Sigmoid colon (tissue), 4 donors: Measurements from ENCODE around the gene DSCAM.

ENCODE experiments used
- EP300 ChIP-seq, 4 donors: sonication (generic); formaldehyde crosslinking; IDR thresholded peaks; one replicate each; pipeline ENCODE4 v1.6.1; 2017; ENCODE audit warnings: antibody characterized with exemption in 4 of 4
- POLR2A ChIP-seq, 2 donors: fragments of 450-650 bp; IDR thresholded peaks; one replicate each; pipeline ENCODE4 v1.6.1; 2016; ENCODE audit warnings: antibody characterized with exemption in 2 of 2, mild to moderate bottlenecking in 2 of 2, moderate library complexity in 2 of 2
- TF ChIP-seq, protein P1 (sequence below), 4 experiments: fragments of 450-650 bp in 3 of 4; fragments of 200-600 bp in 1 of 4; IDR thresholded peaks; one replicate each; pipeline ENCODE4 v1.5.1; 2016 to 2019; ENCODE audit warnings: antibody characterized with exemption in 4 of 4, mild to moderate bottlenecking in 3 of 4, moderate library complexity in 2 of 4

DNA sequence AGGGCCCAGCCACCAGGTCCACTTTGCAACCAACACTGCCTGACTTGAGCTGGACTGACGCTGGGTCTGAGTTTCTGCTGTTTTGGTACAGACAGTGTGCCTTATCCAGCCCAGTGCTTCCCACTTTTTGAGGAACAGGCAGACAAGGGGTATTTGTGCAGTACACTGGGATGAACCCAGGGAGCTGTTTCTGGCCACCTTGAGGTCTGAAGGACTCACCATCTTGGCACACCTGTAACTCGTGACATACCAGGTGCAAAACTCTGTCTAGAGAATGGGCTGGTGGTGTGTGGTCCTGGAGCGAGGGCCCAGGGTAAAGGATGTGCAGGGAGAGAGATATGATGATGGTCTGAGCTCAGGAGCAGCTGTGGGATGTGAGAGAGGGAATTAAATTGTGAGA, 831.1 kb downstream of the DSCAM start:
- TF ChIP-seq, protein P1, sequence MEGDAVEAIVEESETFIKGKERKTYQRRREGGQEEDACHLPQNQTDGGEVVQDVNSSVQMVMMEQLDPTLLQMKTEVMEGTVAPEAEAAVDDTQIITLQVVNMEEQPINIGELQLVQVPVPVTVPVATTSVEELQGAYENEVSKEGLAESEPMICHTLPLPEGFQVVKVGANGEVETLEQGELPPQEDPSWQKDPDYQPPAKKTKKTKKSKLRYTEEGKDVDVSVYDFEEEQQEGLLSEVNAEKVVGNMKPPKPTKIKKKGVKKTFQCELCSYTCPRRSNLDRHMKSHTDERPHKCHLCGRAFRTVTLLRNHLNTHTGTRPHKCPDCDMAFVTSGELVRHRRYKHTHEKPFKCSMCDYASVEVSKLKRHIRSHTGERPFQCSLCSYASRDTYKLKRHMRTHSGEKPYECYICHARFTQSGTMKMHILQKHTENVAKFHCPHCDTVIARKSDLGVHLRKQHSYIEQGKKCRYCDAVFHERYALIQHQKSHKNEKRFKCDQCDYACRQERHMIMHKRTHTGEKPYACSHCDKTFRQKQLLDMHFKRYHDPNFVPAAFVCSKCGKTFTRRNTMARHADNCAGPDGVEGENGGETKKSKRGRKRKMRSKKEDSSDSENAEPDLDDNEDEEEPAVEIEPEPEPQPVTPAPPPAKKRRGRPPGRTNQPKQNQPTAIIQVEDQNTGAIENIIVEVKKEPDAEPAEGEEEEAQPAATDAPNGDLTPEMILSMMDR (IDR thresholded peaks at IDR 0.05): no peak
- TF ChIP-seq EP300 (IDR thresholded peaks at IDR 0.05): no peak
- no peak for TF ChIP-seq POLR2A (IDR thresholded peaks at IDR 0.05)
